GM13977 (cell line): ENCODE measurements around the gene NR2E1.
A peak's percentile ranks its signal among the peaks of the same experiment; 100 is the strongest.

Experiments
- DNase-seq: peaks from one replicate; pipeline ENCODE4 v3.0.0; 2012; ENCODE audit warnings: low spot score
- in situ Hi-C: fragments of 300-500 bp; cut with MboI; formaldehyde crosslinking; loops from one replicate; pipeline ENCODE4 v1.12.0; 2022; ENCODE audit warnings: low sequenced_read_pairs, low pct_unique_long_range_greater_than_20kb, mixed read lengths, inconsistent platforms; ENCODE audit not compliant: unreplicated experiment
- TF ChIP-seq, protein P1 (sequence below): IDR thresholded peaks from 2 replicates; pipeline ENCODE4 v1.5.1; 2012; ENCODE audit warnings: mild to moderate bottlenecking, control low read depth; ENCODE audit not compliant: insufficient read depth; ENCODE audit errors: extremely low read depth, missing control alignments

The NR2E1 gene

DNA sequence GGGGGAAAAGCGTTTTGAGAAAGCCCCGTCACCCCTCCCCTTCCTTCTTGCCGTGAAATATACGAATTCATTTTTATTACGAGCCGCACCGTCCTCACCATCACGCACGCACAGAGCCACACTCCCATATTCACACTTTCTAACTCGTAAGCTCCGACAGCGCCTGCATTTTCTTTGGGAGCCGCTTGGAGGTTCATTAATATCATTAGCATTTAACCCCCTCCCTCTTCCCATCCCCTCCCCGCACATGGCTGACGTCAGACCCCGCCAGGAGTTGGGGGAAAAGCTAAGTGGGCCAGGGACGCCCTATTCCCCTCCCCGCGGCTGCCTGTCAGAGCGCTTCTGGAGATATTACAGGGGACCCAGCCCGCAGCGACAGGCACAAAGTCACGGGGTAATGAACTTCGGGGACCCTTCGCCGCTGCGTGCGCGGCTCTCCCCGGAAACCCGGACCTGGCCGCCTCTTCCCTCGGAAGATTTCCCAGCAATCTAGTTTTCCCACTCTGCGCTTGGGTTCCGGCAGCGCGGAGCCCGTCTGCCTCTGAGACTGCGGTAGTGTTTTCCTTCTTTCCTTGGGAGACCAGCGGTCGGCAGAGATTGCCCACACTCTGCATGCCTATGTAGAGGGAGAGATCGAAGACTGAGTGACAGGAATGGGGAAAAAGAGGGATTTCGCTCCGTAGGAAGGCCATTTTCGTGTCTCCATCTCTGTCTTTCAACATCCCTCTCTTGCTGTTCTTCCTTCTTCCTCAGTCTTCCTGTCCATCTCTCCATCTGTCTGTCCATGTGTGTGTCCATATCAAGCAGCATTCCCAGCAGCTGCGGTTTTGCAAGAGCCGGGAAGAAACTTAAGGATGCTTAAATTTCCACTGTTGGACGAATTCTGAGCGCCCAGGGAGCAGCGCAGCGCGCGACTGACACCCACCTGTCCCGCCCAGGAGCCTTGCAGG is at the start of gene NR2E1:
NR2E1 (plus strand) TSS at position 309 of the 950 bp plus-strand sequence. CDS start 744 bp downstream, outside the sequence.
- in situ Hi-C loops, result no loop called here
- TF ChIP-seq, protein P1, sequence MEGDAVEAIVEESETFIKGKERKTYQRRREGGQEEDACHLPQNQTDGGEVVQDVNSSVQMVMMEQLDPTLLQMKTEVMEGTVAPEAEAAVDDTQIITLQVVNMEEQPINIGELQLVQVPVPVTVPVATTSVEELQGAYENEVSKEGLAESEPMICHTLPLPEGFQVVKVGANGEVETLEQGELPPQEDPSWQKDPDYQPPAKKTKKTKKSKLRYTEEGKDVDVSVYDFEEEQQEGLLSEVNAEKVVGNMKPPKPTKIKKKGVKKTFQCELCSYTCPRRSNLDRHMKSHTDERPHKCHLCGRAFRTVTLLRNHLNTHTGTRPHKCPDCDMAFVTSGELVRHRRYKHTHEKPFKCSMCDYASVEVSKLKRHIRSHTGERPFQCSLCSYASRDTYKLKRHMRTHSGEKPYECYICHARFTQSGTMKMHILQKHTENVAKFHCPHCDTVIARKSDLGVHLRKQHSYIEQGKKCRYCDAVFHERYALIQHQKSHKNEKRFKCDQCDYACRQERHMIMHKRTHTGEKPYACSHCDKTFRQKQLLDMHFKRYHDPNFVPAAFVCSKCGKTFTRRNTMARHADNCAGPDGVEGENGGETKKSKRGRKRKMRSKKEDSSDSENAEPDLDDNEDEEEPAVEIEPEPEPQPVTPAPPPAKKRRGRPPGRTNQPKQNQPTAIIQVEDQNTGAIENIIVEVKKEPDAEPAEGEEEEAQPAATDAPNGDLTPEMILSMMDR, result no peak
- DNase-seq, result no peak

- no peak for DNase-seq
- TF ChIP-seq, protein P1, result no peak
- in situ Hi-C loops, result loop anchor here (5.0 to 25.0 kb wide), 2 partner anchors 46 to 371 kb away; no protein-coding TSS in a partner anchor
Observed at GRCh38 chr6:108116546-108117426, 49.0 kb upstream of the NR2E1 start.

DNA sequence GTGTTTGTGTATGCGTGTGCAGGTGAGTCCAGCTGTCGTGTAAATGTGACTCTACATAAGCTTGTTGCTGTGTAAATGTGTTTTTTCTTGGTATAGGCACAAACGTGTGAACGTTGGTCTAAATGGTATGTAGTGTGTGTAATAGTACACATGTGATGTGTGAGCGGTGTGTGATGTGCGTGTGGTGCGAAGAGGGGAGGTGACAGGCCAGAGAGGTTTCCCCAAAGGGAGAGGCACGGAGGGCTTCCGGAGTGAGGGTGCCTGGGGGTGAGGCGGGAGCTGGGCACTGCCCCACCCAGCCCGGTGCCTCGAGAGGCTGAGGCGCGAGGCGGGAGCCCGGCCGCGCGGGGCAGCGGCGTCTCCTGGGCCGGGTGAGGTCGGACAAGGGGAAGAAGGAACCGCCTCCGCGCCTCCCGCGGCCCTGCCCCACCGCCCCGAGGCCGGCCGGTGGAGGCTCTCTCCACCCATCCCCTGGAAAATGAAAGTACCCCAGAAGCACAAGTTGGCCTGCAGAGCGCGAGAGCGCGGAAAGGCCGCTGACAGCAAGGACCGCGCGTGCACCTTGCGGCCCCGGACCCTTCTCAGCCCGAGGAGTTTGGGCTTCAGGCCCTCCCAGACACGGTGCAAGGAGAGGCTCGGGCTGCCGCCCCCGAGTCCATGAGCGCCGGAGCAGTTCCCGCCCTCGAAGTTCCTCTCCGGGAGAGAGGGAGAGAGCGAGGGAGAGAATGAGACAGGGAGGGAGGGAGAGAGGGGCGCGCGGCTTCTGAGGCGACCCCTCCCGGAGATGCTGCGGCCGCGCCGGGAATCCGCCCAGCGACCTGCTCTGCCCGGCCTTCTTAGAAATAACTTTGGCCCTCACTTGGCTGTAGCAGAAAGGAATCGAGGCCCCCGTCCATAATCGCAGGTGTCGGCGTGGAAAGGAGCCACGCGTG is 48.1 kb upstream of the NR2E1 start:
- in situ Hi-C loops, result loop anchor here (5.0 to 25.0 kb wide), 2 partner anchors 45 to 370 kb away; no protein-coding TSS in a partner anchor
- TF ChIP-seq, protein P1, result no peak
- peak; percentile 73 for DNase-seq

GRCh38 chr6:108118359-108118724 is 47.5 kb upstream of the NR2E1 start:
- DNase-seq, result no peak
- in situ Hi-C loops, result loop anchor here (5.0 to 25.0 kb wide), 2 partner anchors 44 to 369 kb away; no protein-coding TSS in a partner anchor
- TF ChIP-seq, protein P1, result no peak

- DNase-seq, result peak; percentile 56
- TF ChIP-seq, protein P1, result no peak
- in situ Hi-C loops, result loop anchor here (5.0 to 25.0 kb wide), 2 partner anchors 43 to 368 kb away; no protein-coding TSS in a partner anchor
Observed at GRCh38 chr6:108118810-108119768, 46.7 kb upstream of the NR2E1 start.
